Neural progenitor cell (in vitro differentiated cells): Measurements from ENCODE around the gene RNF213. TPM values are rescaled to one million over a fixed set of nuclear protein-coding genes. Genes with fewer than 3 reads are reported as not detected.

Experiments used
- DNase-seq: peaks from one replicate; pipeline ENCODE4 v3.0.0-alpha.2; 2016; ENCODE audit warnings: low spot score
- H2AFZ ChIP-seq: fragments of 200-600 bp; sonication (generic); replicated peaks from 2 replicates; pipeline ENCODE4 v1.6.1; 2016; ENCODE audit warnings: antibody characterized with exemption
- H3F3A ChIP-seq: fragments of 200-600 bp; sonication (generic); 2 replicates; pipeline ENCODE4 v1.6.1; 2016; ENCODE audit warnings: antibody characterized with exemption, low read depth
- H3K27ac ChIP-seq: fragments of 200-600 bp; sonication (generic); 2 replicates; pipeline ENCODE4 v1.5.1; 2016; ENCODE audit warnings: mild to moderate bottlenecking
- H3K27me3 ChIP-seq: fragments of 200-600 bp; sonication (generic); 2 replicates; pipeline ENCODE4 v1.6.1; 2016; ENCODE audit warnings: mild to moderate bottlenecking, moderate library complexity
- H3K36me3 ChIP-seq: fragments of 200-600 bp; sonication (generic); 2 replicates; pipeline ENCODE4 v1.5.1; 2016
- H3K4me1 ChIP-seq: fragments of 200-600 bp; sonication (generic); 2 replicates; pipeline ENCODE4 v1.6.1; 2016; ENCODE audit warnings: mixed run types
- H3K4me2 ChIP-seq: fragments of 200-600 bp; sonication (generic); 2 replicates; pipeline ENCODE4 v1.6.1; 2016
- H3K4me3 ChIP-seq: fragments of 200-600 bp; sonication (generic); 2 replicates; pipeline ENCODE4 v1.5.1; 2016
- H3K79me2 ChIP-seq: fragments of 200-600 bp; sonication (generic); 2 replicates; pipeline ENCODE4 v1.6.1; 2016; ENCODE audit warnings: low read depth
- H3K9ac ChIP-seq: fragments of 200-600 bp; sonication (generic); 2 replicates; pipeline ENCODE4 v1.6.1; 2016
- H3K9me3 ChIP-seq: fragments of 200-600 bp; sonication (generic); 2 replicates; pipeline ENCODE4 v1.5.1; 2016; ENCODE audit warnings: low read depth
- H4K20me1 ChIP-seq: fragments of 200-600 bp; sonication (generic); 2 replicates; pipeline ENCODE4 v1.6.1; 2016; ENCODE audit warnings: low read depth
- H3K27ac Mint-ChIP-seq: 3 replicates; pipeline ENCODE4 v1.8.0; 2021; ENCODE audit warnings: mixed read lengths
- H3K27me3 Mint-ChIP-seq: 2 replicates; pipeline ENCODE4 v1.8.0; 2022; ENCODE audit warnings: low read depth, mild to moderate bottlenecking, inconsistent platforms, moderate library complexity, mixed read lengths; ENCODE audit not compliant: insufficient read depth
- H3K36me3 Mint-ChIP-seq: 3 replicates; pipeline ENCODE4 v1.8.0; 2021; ENCODE audit warnings: mixed read lengths
- H3K4me1 Mint-ChIP-seq: 3 replicates; pipeline ENCODE4 v1.8.0; 2021; ENCODE audit warnings: mixed read lengths
- H3K4me3 Mint-ChIP-seq: 3 replicates; pipeline ENCODE4 v1.8.0; 2021; ENCODE audit warnings: mild to moderate bottlenecking, moderate library complexity, mixed read lengths
- H3K9me3 Mint-ChIP-seq: 3 replicates; pipeline ENCODE4 v1.8.0; 2020; ENCODE audit warnings: mixed read lengths
- EZH2 ChIP-seq: fragments of 200-600 bp; sonication (generic); IDR thresholded peaks from 2 replicates; pipeline ENCODE4 v1.6.1; 2017; ENCODE audit warnings: antibody characterized with exemption, mild to moderate bottlenecking, moderate library complexity
- EZH2phosphoT487 ChIP-seq: fragments of 200-600 bp; sonication (generic); IDR thresholded peaks from 2 replicates; pipeline ENCODE4 v1.6.1; 2017; ENCODE audit warnings: antibody characterized with exemption
- total RNA-seq: library from RNA; depleted of rRNA; stranded (reverse); fragments of >200 nt; gene quantifications from 2 replicates; pipeline ENCODE4 v1.2.3, GENCODE V29; 2015; ENCODE audit warnings: low replicate concordance
- TF ChIP-seq, protein P1 (sequence below): fragments of 200-600 bp; sonication (generic); IDR thresholded peaks from 2 replicates; pipeline ENCODE4 v1.5.1; 2017; ENCODE audit warnings: antibody characterized with exemption, mild to moderate bottlenecking

The RNF213 gene
- total RNA-seq, 1 donor from 2014 or later, result 19.8 TPM

DNA sequence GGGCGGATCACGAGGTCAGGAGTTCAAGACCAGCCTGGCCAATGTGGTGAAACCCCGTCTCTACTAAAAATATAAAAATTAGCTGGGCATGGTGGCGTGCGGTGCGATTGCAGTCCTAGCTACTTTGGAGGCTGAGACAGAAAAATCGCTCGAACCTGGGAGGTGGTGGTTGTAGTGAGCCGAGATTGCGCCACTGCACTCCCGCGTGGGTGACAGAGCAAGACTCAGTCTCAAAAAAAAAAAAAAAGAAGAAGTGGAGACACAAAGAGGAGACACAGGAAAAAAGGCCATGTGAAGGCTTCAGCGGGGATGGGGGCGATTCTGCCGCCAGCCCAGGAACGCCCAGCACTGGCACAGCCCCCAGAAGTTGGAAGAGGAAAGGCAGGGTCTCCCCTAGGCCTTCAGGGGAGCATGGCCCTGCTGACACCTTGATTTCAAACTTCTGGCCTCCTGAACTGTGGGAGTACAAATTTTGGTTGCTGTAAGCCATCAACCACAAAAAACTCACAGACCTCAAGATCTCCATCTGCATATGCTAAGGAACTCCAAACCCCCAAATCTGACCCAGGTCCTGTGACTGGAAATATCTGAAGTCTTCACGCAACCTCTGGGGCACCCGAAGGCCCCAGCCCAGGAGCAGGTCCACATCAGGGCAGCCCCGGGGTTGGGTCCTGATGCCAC is 47.5 kb upstream of the RNF213 start:
- H3K4me1 ChIP-seq, result no peaks in the 10 kb centered on the region
- TF ChIP-seq, protein P1, sequence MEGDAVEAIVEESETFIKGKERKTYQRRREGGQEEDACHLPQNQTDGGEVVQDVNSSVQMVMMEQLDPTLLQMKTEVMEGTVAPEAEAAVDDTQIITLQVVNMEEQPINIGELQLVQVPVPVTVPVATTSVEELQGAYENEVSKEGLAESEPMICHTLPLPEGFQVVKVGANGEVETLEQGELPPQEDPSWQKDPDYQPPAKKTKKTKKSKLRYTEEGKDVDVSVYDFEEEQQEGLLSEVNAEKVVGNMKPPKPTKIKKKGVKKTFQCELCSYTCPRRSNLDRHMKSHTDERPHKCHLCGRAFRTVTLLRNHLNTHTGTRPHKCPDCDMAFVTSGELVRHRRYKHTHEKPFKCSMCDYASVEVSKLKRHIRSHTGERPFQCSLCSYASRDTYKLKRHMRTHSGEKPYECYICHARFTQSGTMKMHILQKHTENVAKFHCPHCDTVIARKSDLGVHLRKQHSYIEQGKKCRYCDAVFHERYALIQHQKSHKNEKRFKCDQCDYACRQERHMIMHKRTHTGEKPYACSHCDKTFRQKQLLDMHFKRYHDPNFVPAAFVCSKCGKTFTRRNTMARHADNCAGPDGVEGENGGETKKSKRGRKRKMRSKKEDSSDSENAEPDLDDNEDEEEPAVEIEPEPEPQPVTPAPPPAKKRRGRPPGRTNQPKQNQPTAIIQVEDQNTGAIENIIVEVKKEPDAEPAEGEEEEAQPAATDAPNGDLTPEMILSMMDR, result no peak
- TF ChIP-seq EZH2, result no peak
- no peak for TF ChIP-seq EZH2phosphoT487
- peaks cover 13% of the 10 kb centered on the region for H3K27me3 Mint-ChIP-seq
- H3K4me2 ChIP-seq, result no peak overlapping the region
- H3K27me3 ChIP-seq, result no peaks in the 10 kb centered on the region
- no peak overlapping the region for H3K4me3 Mint-ChIP-seq
- no peaks in the 10 kb centered on the region for H3F3A ChIP-seq
- H4K20me1 ChIP-seq, result no peaks in the 10 kb centered on the region
- no peaks in the 10 kb centered on the region for H3K36me3 ChIP-seq
- peaks cover 10% of the 10 kb centered on the region for H3K36me3 Mint-ChIP-seq
- no peak overlapping the region for H3K27ac ChIP-seq
- H3K9me3 Mint-ChIP-seq, result no peaks in the 10 kb centered on the region
- no peak for DNase-seq
- H3K4me3 ChIP-seq, result no peak overlapping the region
- peaks cover 2% of the 10 kb centered on the region for H3K4me1 Mint-ChIP-seq
- no peaks in the 10 kb centered on the region for H3K9me3 ChIP-seq
- H3K79me2 ChIP-seq, result no peaks in the 10 kb centered on the region
- H3K9ac ChIP-seq, result no peak overlapping the region
- H2AFZ ChIP-seq, result no peak overlapping the region
- H3K27ac Mint-ChIP-seq, result no peak overlapping the region

DNA sequence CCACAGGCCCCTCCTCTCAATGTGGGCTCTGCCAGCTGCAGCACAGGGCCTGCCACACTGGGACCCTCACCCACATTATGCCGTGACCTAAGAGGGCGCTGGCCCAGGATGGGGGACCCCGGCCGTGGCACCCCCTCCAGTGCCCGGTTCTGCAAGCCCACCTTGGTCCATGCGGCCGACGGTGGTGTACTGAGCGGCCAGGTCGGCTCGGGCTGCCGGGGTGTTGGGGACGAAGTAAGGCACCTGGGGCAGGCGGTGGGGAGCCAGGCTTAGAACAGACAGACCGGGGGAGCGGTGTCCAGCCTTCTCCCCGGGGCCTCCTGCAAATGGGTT is 47.0 kb upstream of the RNF213 start:
- peaks cover 13% of the 10 kb centered on the region for H3K27me3 Mint-ChIP-seq
- DNase-seq, result no peak
- no peak overlapping the region for H3K27ac Mint-ChIP-seq

DNA sequence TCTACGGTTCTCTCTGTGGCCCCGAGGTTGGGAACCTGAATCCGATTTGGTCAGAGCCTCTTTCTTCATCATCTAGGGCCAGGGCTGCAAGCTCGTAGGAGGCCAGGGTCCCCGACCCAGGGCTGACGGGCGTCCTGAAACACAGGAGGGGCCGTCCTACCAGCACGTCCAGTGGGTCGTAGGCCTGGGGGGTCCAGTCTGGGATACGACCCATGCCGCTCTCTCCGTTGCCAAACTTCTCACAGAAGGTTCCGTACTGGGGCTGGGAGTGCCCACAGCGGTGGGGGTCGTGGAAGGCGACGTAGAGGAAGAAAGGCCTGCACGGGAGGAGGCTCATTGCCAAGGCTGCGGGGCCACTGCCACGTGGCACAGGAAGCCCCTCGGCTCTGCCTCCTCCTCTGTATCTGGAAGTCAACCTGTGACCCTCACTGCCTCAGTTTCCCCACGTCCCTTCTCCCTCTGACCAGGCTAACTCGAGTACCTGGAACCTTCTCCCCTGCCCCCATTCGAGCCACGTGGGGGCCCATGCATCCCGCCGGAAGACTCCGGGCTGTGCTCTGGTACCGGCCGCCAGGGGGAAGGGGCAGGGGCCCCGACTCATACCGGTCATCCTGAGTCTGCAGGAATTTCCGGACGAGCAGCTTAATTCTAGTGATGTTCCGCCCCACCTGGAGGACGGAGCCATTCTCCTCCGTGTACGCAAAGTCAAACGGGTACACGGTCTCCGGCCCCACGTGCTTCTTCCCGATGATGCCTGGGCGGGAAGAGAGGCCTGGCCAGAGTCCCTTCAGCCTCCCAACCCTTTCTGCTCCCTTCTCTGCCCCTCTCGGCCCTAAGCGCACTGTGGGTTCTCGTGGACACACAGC is 46.4 kb upstream of the RNF213 start:
- Mint-ChIP-seq H3K27ac (no peak overlapping the region), H3K27me3 (peaks cover 13% of the 10 kb centered on the region), H3K4me3 (no peak overlapping the region), H3K4me1 (peaks cover 5% of the 10 kb centered on the region), H3K9me3 (no peaks in the 10 kb centered on the region), H3K36me3 (peaks cover 10% of the 10 kb centered on the region)
- DNase-seq, result no peak
- Histone ChIP-seq H3K4me2 (no peak overlapping the region), H3K79me2 (no peaks in the 10 kb centered on the region), H2AFZ (no peak overlapping the region), H3K4me1 (peaks cover 1% of the 10 kb centered on the region), H3K9me3 (no peaks in the 10 kb centered on the region), H4K20me1 (no peaks in the 10 kb centered on the region), H3K27me3 (no peaks in the 10 kb centered on the region), H3K4me3 (no peak overlapping the region), H3K27ac (no peak overlapping the region), H3K9ac (no peak overlapping the region), H3K36me3 (no peaks in the 10 kb centered on the region), H3F3A (no peaks in the 10 kb centered on the region)
- TF ChIP-seq EZH2phosphoT487 (no peak), EZH2 (no peak)
- TF ChIP-seq, protein P1, result no peak

More for the DNA sequence above, 47.0 kb upstream of the RNF213 start:
- Histone ChIP-seq H2AFZ (no peak overlapping the region), H3K36me3 (no peaks in the 10 kb centered on the region), H3K27me3 (no peaks in the 10 kb centered on the region), H3K79me2 (no peaks in the 10 kb centered on the region), H3K4me3 (no peak overlapping the region), H3K4me1 (no peaks in the 10 kb centered on the region), H3K27ac (no peak overlapping the region), H3F3A (no peaks in the 10 kb centered on the region), H4K20me1 (no peaks in the 10 kb centered on the region), H3K9ac (no peak overlapping the region), H3K4me2 (no peak overlapping the region), H3K9me3 (no peaks in the 10 kb centered on the region)
- peaks cover 3% of the 10 kb centered on the region for H3K4me1 Mint-ChIP-seq
- TF ChIP-seq EZH2phosphoT487 (no peak), EZH2 (no peak)
- TF ChIP-seq, protein P1, result no peak
- no peaks in the 10 kb centered on the region for H3K9me3 Mint-ChIP-seq
- peaks cover 10% of the 10 kb centered on the region for H3K36me3 Mint-ChIP-seq
- H3K4me3 Mint-ChIP-seq, result no peak overlapping the region
